Pancreas (tissue), 10 donors: Measurements from ENCODE around the gene CROCC2. TPM values are rescaled to one million over a fixed set of nuclear protein-coding genes. Genes with fewer than 3 reads are reported as not detected.
"Not testable (repeated sequence)": the region's sequence is repeated elsewhere in the genome, so short reads cannot be mapped to it uniquely, and the experiment has no call there.

Experiments used
- ATAC-seq, 4 donors: fragments of 200-7000 bp; cut with Tn5 transposase; one replicate each; pipeline versions ENCODE4 v1.8.0 to v1.9.1; 2020; ENCODE audit warnings: mild to moderate bottlenecking in 4 of 4, moderate library complexity in 4 of 4
- DNase-seq, 6 donors: peaks; one replicate each; pipeline ENCODE4 v3.0.0-alpha.2; 2020
- FAIRE-seq: peaks from 2 replicates; lab custom pipeline; 2012; peaks lifted over from hg19 to GRCh38; lab: Jason Lieb, UNC
- H3K27ac ChIP-seq, 4 donors: fragments of 200-600 bp; sonication (generic); 1 replicate in 3 of 4; 2 replicates in 1 of 4; pipeline versions ENCODE4 v1.5.0 to v1.8.0; 2020
- H3K27me3 ChIP-seq, 4 donors: fragments of 200-600 bp; one replicate each; pipeline ENCODE4 v1.8.0; 2021
- H3K36me3 ChIP-seq, 3 donors: fragments of 200-600 bp; sonication (generic) in 1 of 3; one replicate each; pipeline versions ENCODE4 v1.5.0 to v1.8.0; 2020 to 2021
- H3K4me1 ChIP-seq, 3 donors: fragments of 200-600 bp; one replicate each; pipeline ENCODE4 v1.8.0; 2021
- H3K4me3 ChIP-seq, 4 donors: fragments of 200-600 bp; sonication (generic) in 2 of 4; one replicate each; pipeline versions ENCODE4 v1.5.0 to v1.8.0; 2020 to 2021
- H3K9me3 ChIP-seq, 4 donors: fragments of 200-600 bp; one replicate each; pipeline ENCODE4 v1.8.0; 2021
- CTCF ChIP-seq, 4 donors: fragments of 200-600 bp; sonication (generic) in 3 of 4; IDR thresholded peaks; one replicate each; pipeline versions ENCODE4 v1.5.0 to v1.8.0; 2021; ENCODE audit warnings: antibody characterized with exemption in 4 of 4
- WGBS, 2 donors: extraction: QIAGEN DNeasy Blood & Tissue Kit; methylation state at CpG; one replicate each; pipeline ENCODE4 v1.1.7; 2013; 5-methylcytosine and 5-hydroxymethylcytosine counted together
- intact Hi-C, 3 donors: fragments of 100-400 bp; cut with DNase I; formaldehyde crosslinking; loops; one replicate each; pipeline versions ENCODE4 v1.11.1 to v1.14.2; 2022
- polyA plus RNA-seq, 2 donors: library from polyadenylated mRNA; stranded (reverse); fragments of 200-250 nt; gene quantifications; one replicate each; pipeline ENCODE4 v1.2.3, GENCODE V29; 2013
- total RNA-seq, 6 donors: library from RNA; stranded (reverse); fragmentation: NEBNext Ultra II Directional in 4 of 6; extraction: Animal tissue kit (Norgen Biotek cat#: 25700) in 4 of 6; gene quantifications; one replicate each; pipeline versions ENCODE4 v1.2.1 to v1.2.4, GENCODE V29; 2021 to 2023
- donor health status: healthy with polysubstance abuse.
- donor health status: DM: no; HTN: no; CAD: no; lungs with moderate emphysema.
- donor health status: DM: no; HTN: no; CAD: no.
- donor health status: control.
- donor health status: control.
- donor health status: Bipolar disorder and iron deficiency.
- donor health status: DM: yes; HTN: yes; CAD: no.
- donor health status: DM: no; HTN: no; CAD: no.
- donor health status: DM: no; HTN: no; CAD: no.
- donor health status: DM: yes; HTN: yes; CAD: no.

The CROCC2 gene
- total and polyA plus RNA-seq, 8 donors = 0.04 to 0.05 (median 0.04) TPM; not detected in 5

GRCh38 chr2:240974771-240975572 is 68.8 kb downstream of the CROCC2 start:
- WGBS, 2 donors = 67 to 81% methylated on average over 10 of the region's 10 CpGs
- intact Hi-C loops = no loop called here
- Histone ChIP-seq H3K4me1 (no peaks in the 10 kb centered on the region), H3K27me3 (no peaks in the 10 kb centered on the region), H3K36me3 (no peaks in the 10 kb centered on the region), H3K4me3 (no peak overlapping the region), H3K27ac (no peak overlapping the region), H3K9me3 (no peaks in the 10 kb centered on the region)
- FAIRE-seq (no peak), DNase-seq (peak in 2 of 6 donors; percentile 19 to 50), ATAC-seq (no peak)
- TF ChIP-seq CTCF (IDR thresholded peaks at IDR 0.05) = no peak

GRCh38 chr2:240975903-240976302 is 69.8 kb downstream of the CROCC2 start:
- intact Hi-C loops, H3K27me3 ChIP-seq, H3K9me3 ChIP-seq, H3K4me3 ChIP-seq, H3K27ac ChIP-seq, ATAC-seq, FAIRE-seq, H3K36me3 ChIP-seq, H3K4me1 ChIP-seq: not testable (repeated sequence)
- peak in 1 of 6 donors; percentile 21 for DNase-seq
- 52 to 79% methylated on average over 4 of the region's 4 CpGs for WGBS, 2 donors

- peak in 1 of 6 donors; percentile 29 for DNase-seq
These were observed 75.1 kb downstream of the CROCC2 start for GRCh38 chr2:240981280-240981679.

GRCh38 chr2:240981871-240982800 is 76.0 kb downstream of the CROCC2 start:
- DNase-seq (peak in 3 of 6 donors; percentile 29 to 57 (median 48)), FAIRE-seq (no peak), ATAC-seq (no peak)
- WGBS, 2 donors = 59 to 71% methylated on average over 25 of the region's 25 CpGs
- peaks cover 0 to 2% (median 0%) of the 10 kb centered on the region in 3 donors for H3K4me1 ChIP-seq
- intact Hi-C loops = no loop called here
- no peak overlapping the region for H3K27ac ChIP-seq
- H3K36me3 ChIP-seq = no peaks in the 10 kb centered on the region
- no peak overlapping the region for H3K4me3 ChIP-seq
- no peaks in the 10 kb centered on the region for H3K9me3 ChIP-seq
- no peak for TF ChIP-seq CTCF (IDR thresholded peaks at IDR 0.05)
- H3K27me3 ChIP-seq = no peaks in the 10 kb centered on the region

More at GRCh38 chr2:240981280-240981679, 75.1 kb downstream of the CROCC2 start:
- H3K4me3 ChIP-seq = no peak overlapping the region
- no peaks in the 10 kb centered on the region for H3K9me3 ChIP-seq
- WGBS, 2 donors = 46 to 49% methylated on average over 4 of the region's 4 CpGs
- H3K27me3 ChIP-seq = no peaks in the 10 kb centered on the region
- no peak overlapping the region for H3K27ac ChIP-seq
- no peaks in the 10 kb centered on the region for H3K4me1 ChIP-seq
- intact Hi-C loops = no loop called here
- H3K36me3 ChIP-seq = no peaks in the 10 kb centered on the region
- TF ChIP-seq CTCF (IDR thresholded peaks at IDR 0.05) = no peak
- ATAC-seq (no peak), FAIRE-seq (no peak)

GRCh38 chr2:240982821-240983281 is 76.7 kb downstream of the CROCC2 start:
- 73 to 80% methylated on average over 8 of the region's 8 CpGs for WGBS, 2 donors
- Histone ChIP-seq H3K27ac (no peak overlapping the region), H3K4me3 (no peak overlapping the region), H3K9me3 (no peaks in the 10 kb centered on the region), H3K27me3 (no peaks in the 10 kb centered on the region), H3K4me1 (peaks cover 0 to 6% (median 0%) of the 10 kb centered on the region in 3 donors), H3K36me3 (no peaks in the 10 kb centered on the region)
- ATAC-seq (no peak), DNase-seq (peak in 3 of 6 donors; percentile 15 to 47 (median 41)), FAIRE-seq (no peak)
- no peak for TF ChIP-seq CTCF (IDR thresholded peaks at IDR 0.05)
- intact Hi-C loops = no loop called here
